HCEC 1CT (cell line): Measurements from ENCODE around the gene JKAMP.

Experiments used
- DNase-seq: peaks from one replicate; pipeline ENCODE4 v3.0.0-alpha.2; 2017

JKAMP gene

GRCh38 chr14:59543873-59544272 lies 59.6 kb downstream of the JKAMP start:
- no peak for DNase-seq

GRCh38 chr14:59547310-59547709 lies 63.0 kb downstream of the JKAMP start:
- DNase-seq = no peak
